HepG2 (cell line): ENCODE results near the gene ARHGEF16. TPM values are rescaled to one million over a fixed set of nuclear protein-coding genes. Genes with fewer than 3 reads are reported as not detected.

Experiments
- BCL6 ChIP-seq: IDR thresholded peaks from 2 replicates; pipeline ENCODE4 v1.6.1; 2016; ENCODE audit warnings: missing genetic modification reagents, missing compliant biosample characterization
- CAMTA2 ChIP-seq: sonication (generic); formaldehyde crosslinking; IDR thresholded peaks from 2 replicates; pipeline ENCODE4 v1.4.0; 2020; ENCODE audit warnings: mild to moderate bottlenecking, missing genetic modification reagents, borderline replicate concordance
- CENPX ChIP-seq: sonication (generic); formaldehyde crosslinking; IDR thresholded peaks from 2 replicates; pipeline ENCODE4 v1.9.0; 2021; ENCODE audit warnings: mild to moderate bottlenecking, missing genetic modification reagents, moderate library complexity
- CREB1 ChIP-seq, 2 experiments: fragments of 450-650 bp in 1 of 2; IDR thresholded peaks; 2 replicates each; pipeline ENCODE4 v1.6.1; 2016 to 2017; ENCODE audit warnings: control low read depth in 1 of 2, mild to moderate bottlenecking in 1 of 2, missing compliant biosample characterization in 1 of 2, missing genetic modification characterization in 1 of 2
- MLLT10 ChIP-seq: sonication (generic); formaldehyde crosslinking; IDR thresholded peaks from 2 replicates; pipeline ENCODE4 v1.4.0; 2020; ENCODE audit warnings: missing genetic modification reagents
- PHB2 ChIP-seq: fragments of 450-650 bp; IDR thresholded peaks from 2 replicates; pipeline ENCODE4 v1.6.1; 2018; ENCODE audit not compliant: partially characterized antibody
- SIX1 ChIP-seq: sonication (generic); formaldehyde crosslinking; IDR thresholded peaks from 2 replicates; pipeline ENCODE4 v1.4.0; 2020; ENCODE audit warnings: missing genetic modification reagents, borderline replicate concordance
- TEAD3 ChIP-seq: optimal IDR thresholded peaks from 2 replicates; pipeline ENCODE3; 2016; ENCODE audit warnings: borderline replicate concordance
- ZBTB7B ChIP-seq: sonication (generic); formaldehyde crosslinking; IDR thresholded peaks from 2 replicates; pipeline ENCODE4 v1.4.0; 2020; ENCODE audit warnings: missing genetic modification reagents
- ZFX ChIP-seq: sonication (generic); formaldehyde crosslinking; IDR thresholded peaks from 2 replicates; pipeline ENCODE4 v1.4.0; 2020; ENCODE audit warnings: mild to moderate bottlenecking, low read depth, missing genetic modification reagents, moderate library complexity
- ZIK1 ChIP-seq: sonication (generic); formaldehyde crosslinking; IDR thresholded peaks from 2 replicates; pipeline ENCODE4 v1.5.0; 2020; ENCODE audit warnings: mild to moderate bottlenecking, low read depth, missing genetic modification reagents, borderline replicate concordance
- ZKSCAN8 ChIP-seq: IDR thresholded peaks from 2 replicates; pipeline ENCODE4 v1.6.1; 2016; ENCODE audit warnings: borderline replicate concordance, missing genetic modification reagents, missing compliant biosample characterization
- ZNF230 ChIP-seq: sonication (generic); formaldehyde crosslinking; IDR thresholded peaks from 2 replicates; pipeline ENCODE4 v1.4.0; 2020; ENCODE audit warnings: mild to moderate bottlenecking, missing genetic modification reagents
- ZNF292 ChIP-seq: sonication (generic); formaldehyde crosslinking; IDR thresholded peaks from 2 replicates; pipeline ENCODE4 v1.8.1; 2022; ENCODE audit warnings: mild to moderate bottlenecking, low read depth, missing genetic modification reagents, borderline replicate concordance
- ZNF30 ChIP-seq: sonication (generic); formaldehyde crosslinking; IDR thresholded peaks from 2 replicates; pipeline ENCODE4 v1.5.0; 2020; ENCODE audit warnings: mild to moderate bottlenecking, missing genetic modification reagents
- ZNF557 ChIP-seq: sonication (generic); formaldehyde crosslinking; IDR thresholded peaks from 2 replicates; pipeline ENCODE4 v1.4.0; 2020; ENCODE audit warnings: missing genetic modification reagents
- ZNF788 ChIP-seq: sonication (generic); formaldehyde crosslinking; IDR thresholded peaks from 2 replicates; pipeline ENCODE4 v1.5.0; 2020; ENCODE audit warnings: mild to moderate bottlenecking, missing genetic modification reagents, borderline replicate concordance
- ZSCAN20 ChIP-seq: sonication (generic); formaldehyde crosslinking; IDR thresholded peaks from 2 replicates; pipeline ENCODE4 v1.4.0; 2020; ENCODE audit warnings: missing genetic modification reagents, mild to moderate bottlenecking, borderline replicate concordance
- ZSCAN22 ChIP-seq: sonication (generic); formaldehyde crosslinking; IDR thresholded peaks from 2 replicates; pipeline ENCODE4 v1.4.0; 2020; ENCODE audit warnings: mild to moderate bottlenecking, missing genetic modification reagents
- polyA plus RNA-seq, 8 experiments: library from polyadenylated mRNA; depleted of rRNA in 3 of 8; stranded (reverse) in 7 of 8; unstranded in 1 of 8; fragments of >200 nt; fragmentation: Illumina TruSeq in 4 of 8; extraction: Trizol in 4 of 8; gene quantifications; 2 replicates each; pipeline versions ENCODE4 v1.2.1 to v1.2.3, GENCODE V29; 2011 to 2016; ENCODE audit warnings: low read depth in 4 of 8, missing spikeins in 1 of 8, mixed read lengths in 1 of 8; ENCODE audit not compliant: insufficient read depth in 1 of 8
- total RNA-seq, 5 experiments: library from RNA; depleted of rRNA; stranded (reverse); fragments of >200 nt; fragmentation: Illumina TruSeq; extraction: Trizol; gene quantifications; 2 replicates each; pipeline ENCODE4 v1.2.3, GENCODE V29; 2016; ENCODE audit warnings: low read depth in 1 of 5
- TF ChIP-seq, protein P1 (sequence below): IDR thresholded peaks from 2 replicates; pipeline ENCODE4 v1.6.1; 2016; ENCODE audit warnings: low read depth, missing genetic modification reagents, missing compliant biosample characterization
- TF ChIP-seq, protein P2 (sequence below): sonication (generic); formaldehyde crosslinking; IDR thresholded peaks from 2 replicates; pipeline ENCODE4 v1.5.0; 2020; ENCODE audit warnings: mild to moderate bottlenecking, missing genetic modification reagents
- TF ChIP-seq, protein P3 (sequence below): sonication (generic); formaldehyde crosslinking; IDR thresholded peaks from 2 replicates; pipeline ENCODE4 v1.8.1; 2023; ENCODE audit warnings: mild to moderate bottlenecking, missing genetic modification reagents
- TF ChIP-seq, protein P4 (sequence below): sonication (generic); formaldehyde crosslinking; IDR thresholded peaks from 2 replicates; pipeline ENCODE4 v1.4.0; 2020; ENCODE audit warnings: mild to moderate bottlenecking, missing genetic modification reagents

Gene ARHGEF16
- total and polyA plus RNA-seq, 2 of the 13 experiments (the other 11 are each of a cell fraction or from before 2014, with no cell fraction given): 20.3 to 39.9 TPM

DNA sequence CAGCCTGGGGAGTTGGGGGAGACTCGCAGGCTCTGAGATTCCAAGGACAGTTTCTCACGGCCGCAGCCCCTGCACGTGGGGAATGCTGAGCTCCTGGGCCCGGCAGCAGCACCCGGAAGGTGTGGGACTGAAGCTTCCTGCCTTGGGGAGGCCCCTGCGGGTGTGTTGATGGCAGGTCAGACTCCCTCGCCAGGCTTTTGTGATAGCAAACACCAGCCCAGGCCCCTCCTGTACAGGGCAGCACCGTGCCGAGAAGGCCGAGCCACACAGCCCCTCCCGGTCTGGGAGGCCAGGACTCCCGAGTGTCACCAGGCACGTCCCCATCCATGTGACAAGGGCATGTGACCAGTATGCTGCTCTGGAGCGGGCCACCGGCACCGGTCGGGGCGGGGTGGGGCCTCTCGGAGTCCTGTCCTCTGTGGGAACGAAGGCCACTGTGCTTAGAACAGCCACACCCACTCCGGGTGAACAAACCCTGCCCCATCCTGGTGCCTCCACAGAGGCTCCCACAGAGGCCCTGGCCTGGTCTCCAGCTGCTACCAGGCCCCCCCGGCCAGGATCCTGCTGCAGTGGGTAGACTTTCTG lies 31.1 kb upstream of the ARHGEF16 start (continued):
- TF ChIP-seq, protein P1, sequence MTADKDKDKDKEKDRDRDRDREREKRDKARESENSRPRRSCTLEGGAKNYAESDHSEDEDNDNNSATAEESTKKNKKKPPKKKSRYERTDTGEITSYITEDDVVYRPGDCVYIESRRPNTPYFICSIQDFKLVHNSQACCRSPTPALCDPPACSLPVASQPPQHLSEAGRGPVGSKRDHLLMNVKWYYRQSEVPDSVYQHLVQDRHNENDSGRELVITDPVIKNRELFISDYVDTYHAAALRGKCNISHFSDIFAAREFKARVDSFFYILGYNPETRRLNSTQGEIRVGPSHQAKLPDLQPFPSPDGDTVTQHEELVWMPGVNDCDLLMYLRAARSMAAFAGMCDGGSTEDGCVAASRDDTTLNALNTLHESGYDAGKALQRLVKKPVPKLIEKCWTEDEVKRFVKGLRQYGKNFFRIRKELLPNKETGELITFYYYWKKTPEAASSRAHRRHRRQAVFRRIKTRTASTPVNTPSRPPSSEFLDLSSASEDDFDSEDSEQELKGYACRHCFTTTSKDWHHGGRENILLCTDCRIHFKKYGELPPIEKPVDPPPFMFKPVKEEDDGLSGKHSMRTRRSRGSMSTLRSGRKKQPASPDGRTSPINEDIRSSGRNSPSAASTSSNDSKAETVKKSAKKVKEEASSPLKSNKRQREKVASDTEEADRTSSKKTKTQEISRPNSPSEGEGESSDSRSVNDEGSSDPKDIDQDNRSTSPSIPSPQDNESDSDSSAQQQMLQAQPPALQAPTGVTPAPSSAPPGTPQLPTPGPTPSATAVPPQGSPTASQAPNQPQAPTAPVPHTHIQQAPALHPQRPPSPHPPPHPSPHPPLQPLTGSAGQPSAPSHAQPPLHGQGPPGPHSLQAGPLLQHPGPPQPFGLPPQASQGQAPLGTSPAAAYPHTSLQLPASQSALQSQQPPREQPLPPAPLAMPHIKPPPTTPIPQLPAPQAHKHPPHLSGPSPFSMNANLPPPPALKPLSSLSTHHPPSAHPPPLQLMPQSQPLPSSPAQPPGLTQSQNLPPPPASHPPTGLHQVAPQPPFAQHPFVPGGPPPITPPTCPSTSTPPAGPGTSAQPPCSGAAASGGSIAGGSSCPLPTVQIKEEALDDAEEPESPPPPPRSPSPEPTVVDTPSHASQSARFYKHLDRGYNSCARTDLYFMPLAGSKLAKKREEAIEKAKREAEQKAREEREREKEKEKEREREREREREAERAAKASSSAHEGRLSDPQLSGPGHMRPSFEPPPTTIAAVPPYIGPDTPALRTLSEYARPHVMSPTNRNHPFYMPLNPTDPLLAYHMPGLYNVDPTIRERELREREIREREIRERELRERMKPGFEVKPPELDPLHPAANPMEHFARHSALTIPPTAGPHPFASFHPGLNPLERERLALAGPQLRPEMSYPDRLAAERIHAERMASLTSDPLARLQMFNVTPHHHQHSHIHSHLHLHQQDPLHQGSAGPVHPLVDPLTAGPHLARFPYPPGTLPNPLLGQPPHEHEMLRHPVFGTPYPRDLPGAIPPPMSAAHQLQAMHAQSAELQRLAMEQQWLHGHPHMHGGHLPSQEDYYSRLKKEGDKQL (CRISPR knock-in tag): no peak
- peak; percentile 51 for TF ChIP-seq BCL6
- peak; percentile 87 for TF ChIP-seq ZNF788 (CRISPR knock-in tag)
- TF ChIP-seq ZIK1 (CRISPR knock-in tag): peak; percentile 93
- no peak for TF ChIP-seq MLLT10 (CRISPR knock-in tag)
- TF ChIP-seq, protein P2, sequence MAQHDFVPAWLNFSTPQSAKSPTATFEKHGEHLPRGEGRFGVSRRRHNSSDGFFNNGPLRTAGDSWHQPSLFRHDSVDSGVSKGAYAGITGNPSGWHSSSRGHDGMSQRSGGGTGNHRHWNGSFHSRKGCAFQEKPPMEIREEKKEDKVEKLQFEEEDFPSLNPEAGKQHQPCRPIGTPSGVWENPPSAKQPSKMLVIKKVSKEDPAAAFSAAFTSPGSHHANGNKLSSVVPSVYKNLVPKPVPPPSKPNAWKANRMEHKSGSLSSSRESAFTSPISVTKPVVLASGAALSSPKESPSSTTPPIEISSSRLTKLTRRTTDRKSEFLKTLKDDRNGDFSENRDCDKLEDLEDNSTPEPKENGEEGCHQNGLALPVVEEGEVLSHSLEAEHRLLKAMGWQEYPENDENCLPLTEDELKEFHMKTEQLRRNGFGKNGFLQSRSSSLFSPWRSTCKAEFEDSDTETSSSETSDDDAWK (CRISPR knock-in tag): no peak
- TF ChIP-seq, protein P3, sequence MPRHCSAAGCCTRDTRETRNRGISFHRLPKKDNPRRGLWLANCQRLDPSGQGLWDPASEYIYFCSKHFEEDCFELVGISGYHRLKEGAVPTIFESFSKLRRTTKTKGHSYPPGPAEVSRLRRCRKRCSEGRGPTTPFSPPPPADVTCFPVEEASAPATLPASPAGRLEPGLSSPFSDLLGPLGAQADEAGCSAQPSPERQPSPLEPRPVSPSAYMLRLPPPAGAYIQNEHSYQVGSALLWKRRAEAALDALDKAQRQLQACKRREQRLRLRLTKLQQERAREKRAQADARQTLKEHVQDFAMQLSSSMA (CRISPR knock-in tag): no peak
- TF ChIP-seq CENPX (CRISPR knock-in tag): no peak
- TF ChIP-seq ZNF557: no peak
- TF ChIP-seq CAMTA2 (CRISPR knock-in tag): no peak
- peak; percentile 95 for TF ChIP-seq ZFX
- TF ChIP-seq TEAD3 (CRISPR knock-in tag): peak; percentile 84
- TF ChIP-seq ZSCAN22 (CRISPR knock-in tag): no peak; the same call in 1 of the 2 replicates
- TF ChIP-seq PHB2: no peak
- no peak for TF ChIP-seq CREB1 (IDR thresholded peaks at IDR 0.05)
- no peak for TF ChIP-seq CREB1 (CRISPR knock-in tag; IDR thresholded peaks at IDR 0.05)
- TF ChIP-seq ZNF292 (CRISPR knock-in tag): peak; percentile 86
- TF ChIP-seq ZNF30 (CRISPR knock-in tag): no peak
- no peak for TF ChIP-seq ZKSCAN8 (CRISPR knock-in tag)
- peak; percentile 70; the same call in 1 of the 2 replicates for TF ChIP-seq ZBTB7B (CRISPR knock-in tag)
- no peak for TF ChIP-seq SIX1 (CRISPR knock-in tag)
- TF ChIP-seq, protein P4, sequence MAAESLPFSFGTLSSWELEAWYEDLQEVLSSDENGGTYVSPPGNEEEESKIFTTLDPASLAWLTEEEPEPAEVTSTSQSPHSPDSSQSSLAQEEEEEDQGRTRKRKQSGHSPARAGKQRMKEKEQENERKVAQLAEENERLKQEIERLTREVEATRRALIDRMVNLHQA (CRISPR knock-in tag): no peak
- TF ChIP-seq ZNF230 (CRISPR knock-in tag): peak; percentile 68; the same call in 1 of the 2 replicates
- TF ChIP-seq ZSCAN20 (CRISPR knock-in tag): no peak
